ENCODE results near the gene MTA2.
"Not testable (repeated sequence)": the region's sequence is repeated elsewhere in the genome, so short reads cannot be mapped to it uniquely, and the experiment has no call there.

The MTA2 gene

DNA sequence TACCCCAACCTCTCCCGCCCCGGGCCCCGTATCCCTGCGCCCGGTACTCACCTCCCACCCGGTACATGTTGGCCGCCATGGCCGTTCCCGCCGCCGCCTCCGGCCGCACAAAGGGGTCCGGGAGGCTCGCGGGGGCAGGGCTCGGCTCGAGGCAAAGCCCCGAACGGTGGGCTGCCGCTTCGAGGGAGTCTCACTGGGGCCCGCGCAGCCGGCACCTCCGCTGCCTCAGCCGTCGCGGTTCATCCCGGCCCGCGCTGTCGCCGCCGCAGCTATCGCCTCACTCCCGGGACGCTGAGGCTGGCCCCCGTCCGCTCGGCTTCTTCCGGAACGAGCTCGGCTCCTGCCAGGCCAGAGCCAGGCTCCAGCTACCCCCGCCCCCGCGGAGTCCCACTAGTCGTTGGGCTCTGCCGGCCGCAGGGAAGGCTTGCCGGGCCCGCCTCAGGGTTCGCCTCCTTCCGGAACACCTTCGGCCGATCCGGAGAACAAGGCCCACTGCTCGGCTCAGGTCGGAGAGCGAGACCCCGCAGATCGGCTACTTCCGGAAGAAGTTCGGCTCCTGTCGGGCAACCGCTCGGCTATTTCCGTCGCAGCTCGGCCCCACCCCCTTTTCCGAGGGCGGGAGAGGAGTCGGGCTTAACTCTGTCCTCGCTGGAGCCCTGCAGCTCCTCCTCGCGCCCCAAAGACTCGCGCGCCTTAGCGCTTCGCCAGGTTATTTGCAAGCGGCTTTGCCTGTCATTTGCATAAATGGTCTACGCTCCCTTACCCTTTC lies at the start of gene MTA2:
Gene MTA2, minus strand, starts transcription at position 494 of the 769 bp plus-strand sequence. Its CDS starts 415 bp downstream, at position 79.
- TF ChIP-seq, protein P1, sequence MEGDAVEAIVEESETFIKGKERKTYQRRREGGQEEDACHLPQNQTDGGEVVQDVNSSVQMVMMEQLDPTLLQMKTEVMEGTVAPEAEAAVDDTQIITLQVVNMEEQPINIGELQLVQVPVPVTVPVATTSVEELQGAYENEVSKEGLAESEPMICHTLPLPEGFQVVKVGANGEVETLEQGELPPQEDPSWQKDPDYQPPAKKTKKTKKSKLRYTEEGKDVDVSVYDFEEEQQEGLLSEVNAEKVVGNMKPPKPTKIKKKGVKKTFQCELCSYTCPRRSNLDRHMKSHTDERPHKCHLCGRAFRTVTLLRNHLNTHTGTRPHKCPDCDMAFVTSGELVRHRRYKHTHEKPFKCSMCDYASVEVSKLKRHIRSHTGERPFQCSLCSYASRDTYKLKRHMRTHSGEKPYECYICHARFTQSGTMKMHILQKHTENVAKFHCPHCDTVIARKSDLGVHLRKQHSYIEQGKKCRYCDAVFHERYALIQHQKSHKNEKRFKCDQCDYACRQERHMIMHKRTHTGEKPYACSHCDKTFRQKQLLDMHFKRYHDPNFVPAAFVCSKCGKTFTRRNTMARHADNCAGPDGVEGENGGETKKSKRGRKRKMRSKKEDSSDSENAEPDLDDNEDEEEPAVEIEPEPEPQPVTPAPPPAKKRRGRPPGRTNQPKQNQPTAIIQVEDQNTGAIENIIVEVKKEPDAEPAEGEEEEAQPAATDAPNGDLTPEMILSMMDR (IDR thresholded peaks at IDR 0.05; ENCODE audit: low read depth, low read length) = no peak
- peak within 1 kb of the TSS; percentile 95 for H3K4me3 ChIP-seq (ENCODE audit: low read depth, low read length)
- in situ Hi-C loops (cut with HindIII; ENCODE audit: low sequenced_read_pairs) = no loop called here
- peak; percentile 99 for DNase-seq (ENCODE audit: low read depth, low spot score)

- DNase-seq (ENCODE audit: low read depth, low spot score); H3K4me3 ChIP-seq (ENCODE audit: low read depth, low read length); in situ Hi-C loops (cut with HindIII; ENCODE audit: low sequenced_read_pairs): not testable (repeated sequence)
Observed at GRCh38 chr11:62650283-62650682, 48.6 kb upstream of the MTA2 start.

DNA sequence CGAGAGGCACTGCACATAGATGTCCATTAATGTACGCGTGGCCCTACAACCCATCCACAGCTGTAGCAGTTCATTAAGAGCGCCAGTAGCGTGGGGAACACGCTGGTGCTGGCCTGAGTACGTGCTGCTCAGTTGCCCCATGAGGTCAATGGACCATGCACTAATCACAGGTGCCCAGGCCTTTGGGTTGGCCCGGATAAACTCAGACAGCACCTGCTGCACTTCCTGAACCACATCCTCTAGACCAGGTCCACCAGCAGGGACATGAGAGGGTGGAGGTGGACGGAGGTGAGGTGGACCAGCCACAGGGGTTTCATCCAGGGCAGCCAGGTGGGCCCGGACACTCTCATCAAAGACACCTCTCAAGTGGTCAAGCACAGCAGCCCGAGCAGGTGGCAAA lies 47.8 kb upstream of the MTA2 start:
- H3K4me3 ChIP-seq (ENCODE audit: low read depth, low read length) = no peak overlapping the region
- DNase-seq (ENCODE audit: low read depth, low spot score) = no peak
- in situ Hi-C loops (cut with HindIII; ENCODE audit: low sequenced_read_pairs) = no loop called here
- TF ChIP-seq, protein P1 (IDR thresholded peaks at IDR 0.05; ENCODE audit: low read depth, low read length) = no peak

DNA sequence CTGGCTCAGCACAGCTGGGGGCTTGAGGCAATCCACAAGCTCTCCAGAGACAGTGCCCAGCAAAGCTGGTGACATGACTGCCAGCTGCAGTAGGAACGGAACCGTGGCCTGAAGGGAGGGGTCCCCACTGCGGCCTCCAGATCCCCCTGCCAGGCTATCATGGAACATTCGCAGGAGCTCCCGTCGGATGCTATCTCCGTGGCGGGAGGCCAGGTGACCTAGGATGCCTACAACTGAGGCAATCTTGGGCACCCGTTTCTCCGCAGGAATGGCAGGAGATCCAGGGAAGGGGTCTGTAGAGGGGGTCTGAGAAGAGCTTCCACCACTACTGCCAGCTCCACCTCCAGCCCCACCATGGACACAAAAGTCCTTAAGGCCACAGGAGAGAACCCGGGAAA lies 47.3 kb upstream of the MTA2 start:
- TF ChIP-seq, protein P1 (IDR thresholded peaks at IDR 0.05; ENCODE audit: low read depth, low read length) = no peak
- DNase-seq (ENCODE audit: low read depth, low spot score) = no peak
- H3K4me3 ChIP-seq (ENCODE audit: low read depth, low read length) = no peak overlapping the region
- in situ Hi-C loops (cut with HindIII; ENCODE audit: low sequenced_read_pairs) = no loop called here

- no peak for DNase-seq (ENCODE audit: low read depth, low spot score)
- TF ChIP-seq, protein P1 (IDR thresholded peaks at IDR 0.05; ENCODE audit: low read depth, low read length) = no peak
- no peak overlapping the region for H3K4me3 ChIP-seq (ENCODE audit: low read depth, low read length)
- in situ Hi-C loops (cut with HindIII; ENCODE audit: low sequenced_read_pairs) = no loop called here
Observed at GRCh38 chr11:62648185-62648966, 46.7 kb upstream of the MTA2 start.

DNA sequence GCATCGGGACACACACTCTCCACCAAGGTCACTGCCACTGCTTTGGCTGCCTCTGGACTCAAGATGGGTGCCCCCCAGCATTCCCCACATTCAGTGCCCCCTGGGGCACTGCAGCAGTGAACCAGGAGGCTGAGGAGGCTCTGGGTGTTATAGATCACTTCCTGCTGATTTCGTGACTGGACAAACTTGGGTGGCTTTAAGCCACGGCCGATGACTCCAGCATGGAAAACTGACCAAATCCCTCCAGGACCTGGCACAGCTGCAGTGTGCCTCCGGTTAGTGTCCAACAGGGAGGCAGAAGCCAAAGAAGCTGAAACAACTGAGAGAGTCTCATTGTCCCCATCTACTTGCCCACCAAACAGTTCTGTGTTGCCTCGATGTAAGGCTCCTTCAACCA lies 45.9 kb upstream of the MTA2 start:
- TF ChIP-seq, protein P1 (IDR thresholded peaks at IDR 0.05; ENCODE audit: low read depth, low read length) = no peak
- in situ Hi-C loops (cut with HindIII; ENCODE audit: low sequenced_read_pairs) = no loop called here
- no peak for DNase-seq (ENCODE audit: low read depth, low spot score)
- no peak overlapping the region for H3K4me3 ChIP-seq (ENCODE audit: low read depth, low read length)
